Measurements from ENCODE around the gene NTHL1. TPM values are rescaled to one million over a fixed set of nuclear protein-coding genes. Genes with fewer than 3 reads are reported as not detected.
A peak's percentile ranks its signal among the peaks of the same experiment; 100 is the strongest.

NTHL1 gene
- total and polyA plus RNA-seq, 2 donors (not counting 3 experiments of a cell fraction or from before 2014, with no cell fraction given), result 39.8 to 65.8 TPM

DNA sequence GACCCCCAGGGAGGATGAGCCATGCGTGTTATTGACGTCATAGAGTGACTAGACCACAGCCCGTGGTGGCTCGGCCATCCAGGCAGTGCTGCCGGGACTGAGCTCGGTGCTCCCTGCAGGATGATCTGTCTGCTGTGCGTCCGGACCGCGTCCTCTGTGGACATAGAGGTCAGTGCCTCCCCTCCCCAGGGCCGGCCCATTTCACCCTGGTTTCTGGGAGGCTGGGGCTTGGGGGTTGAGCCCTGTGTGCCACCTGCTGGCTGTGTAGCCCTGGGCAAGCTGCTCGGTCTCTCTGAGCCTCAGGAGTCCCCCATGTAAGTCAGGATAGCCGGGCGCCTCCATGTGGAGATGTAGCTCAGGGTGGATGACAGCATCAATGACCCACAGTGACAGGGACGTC, 8.4 kb upstream of the NTHL1 start:
- H3K9ac ChIP-seq (replicated peaks; ENCODE audit: extremely low read depth, insufficient read depth, low read length), result no peak overlapping the region
- TF ChIP-seq FOS (IDR thresholded peaks at IDR 0.05; ENCODE audit: borderline replicate concordance, insufficient read depth, low read length), result no peak
- TF ChIP-seq, protein P1, sequence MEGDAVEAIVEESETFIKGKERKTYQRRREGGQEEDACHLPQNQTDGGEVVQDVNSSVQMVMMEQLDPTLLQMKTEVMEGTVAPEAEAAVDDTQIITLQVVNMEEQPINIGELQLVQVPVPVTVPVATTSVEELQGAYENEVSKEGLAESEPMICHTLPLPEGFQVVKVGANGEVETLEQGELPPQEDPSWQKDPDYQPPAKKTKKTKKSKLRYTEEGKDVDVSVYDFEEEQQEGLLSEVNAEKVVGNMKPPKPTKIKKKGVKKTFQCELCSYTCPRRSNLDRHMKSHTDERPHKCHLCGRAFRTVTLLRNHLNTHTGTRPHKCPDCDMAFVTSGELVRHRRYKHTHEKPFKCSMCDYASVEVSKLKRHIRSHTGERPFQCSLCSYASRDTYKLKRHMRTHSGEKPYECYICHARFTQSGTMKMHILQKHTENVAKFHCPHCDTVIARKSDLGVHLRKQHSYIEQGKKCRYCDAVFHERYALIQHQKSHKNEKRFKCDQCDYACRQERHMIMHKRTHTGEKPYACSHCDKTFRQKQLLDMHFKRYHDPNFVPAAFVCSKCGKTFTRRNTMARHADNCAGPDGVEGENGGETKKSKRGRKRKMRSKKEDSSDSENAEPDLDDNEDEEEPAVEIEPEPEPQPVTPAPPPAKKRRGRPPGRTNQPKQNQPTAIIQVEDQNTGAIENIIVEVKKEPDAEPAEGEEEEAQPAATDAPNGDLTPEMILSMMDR (IDR thresholded peaks at IDR 0.05; ENCODE audit: extremely low read depth in 1 of 2, insufficient read depth in 1 of 2, low read depth in 1 of 2, low read length in 2 of 2), result peak in 1 of 2 donors; percentile 40
- ChIA-PET POLR2A (no interaction called here), CTCF (interaction anchor here (0.6 to 3.1 kb wide), 11 partner anchors 8 to 195 kb away, joined by 3 to 93 read pairs (median 4); partner anchors contain the start of genes ECI1, NTHL1 and TSC2)
- no peak overlapping the region for H3K27ac ChIP-seq (ENCODE audit: insufficient read depth, low read depth, low read length)
- no peaks in the 10 kb centered on the region for H3K27me3 ChIP-seq (ENCODE audit: control insufficient read depth in 2 of 2, insufficient read depth in 2 of 2, low read length in 2 of 2)
- no peaks in the 10 kb centered on the region for H3K4me1 ChIP-seq (ENCODE audit: control insufficient read depth, extremely low read depth, insufficient read depth, low read length)
- peak; percentile 48 for FAIRE-seq
- H3K9me1 ChIP-seq (replicated peaks; ENCODE audit: control insufficient read depth, extremely low read depth, insufficient read depth, low read length), result no peaks in the 10 kb centered on the region
- dilution Hi-C loops (cut with MboI; ENCODE audit: extremely low pct_ligation_motif_present, low sequenced_read_pairs) (no loop called here), intact Hi-C loops (cut with micrococcal nuclease) (loop anchor here (2.0 kb wide), 1 partner anchor 33 kb away; no protein-coding TSS in a partner anchor)
- H4K20me1 ChIP-seq (replicated peaks; ENCODE audit: control insufficient read depth, extremely low read depth, insufficient read depth, low read length), result no peaks in the 10 kb centered on the region
- DNase-seq (ENCODE audit: low read depth, low spot score), result no peak
- BruUV-seq (replicated peaks), result no TSS peak
- no peak overlapping the region for H3K4me3 ChIP-seq (replicated peaks in 1 of 3; ENCODE audit: insufficient read depth in 1 of 3, low read depth in 1 of 3, low read length in 3 of 3)
- H3K4me2 ChIP-seq (ENCODE audit: insufficient read depth, low read length), result no peak overlapping the region
- H3K9me3 ChIP-seq (replicated peaks; ENCODE audit: control insufficient read depth, insufficient read depth, low read length), result no peaks in the 10 kb centered on the region
- H3K79me2 ChIP-seq (ENCODE audit: control insufficient read depth, insufficient read depth, low read length), result no peaks in the 10 kb centered on the region
- no peak overlapping the region for H2AFZ ChIP-seq (ENCODE audit: low read depth, low read length)
- H3K36me3 ChIP-seq (ENCODE audit: control insufficient read depth in 2 of 2, extremely low read depth in 1 of 2, insufficient read depth in 2 of 2, low read length in 2 of 2), result peaks cover 5 to 49% of the 10 kb centered on the region in 2 experiments

DNA sequence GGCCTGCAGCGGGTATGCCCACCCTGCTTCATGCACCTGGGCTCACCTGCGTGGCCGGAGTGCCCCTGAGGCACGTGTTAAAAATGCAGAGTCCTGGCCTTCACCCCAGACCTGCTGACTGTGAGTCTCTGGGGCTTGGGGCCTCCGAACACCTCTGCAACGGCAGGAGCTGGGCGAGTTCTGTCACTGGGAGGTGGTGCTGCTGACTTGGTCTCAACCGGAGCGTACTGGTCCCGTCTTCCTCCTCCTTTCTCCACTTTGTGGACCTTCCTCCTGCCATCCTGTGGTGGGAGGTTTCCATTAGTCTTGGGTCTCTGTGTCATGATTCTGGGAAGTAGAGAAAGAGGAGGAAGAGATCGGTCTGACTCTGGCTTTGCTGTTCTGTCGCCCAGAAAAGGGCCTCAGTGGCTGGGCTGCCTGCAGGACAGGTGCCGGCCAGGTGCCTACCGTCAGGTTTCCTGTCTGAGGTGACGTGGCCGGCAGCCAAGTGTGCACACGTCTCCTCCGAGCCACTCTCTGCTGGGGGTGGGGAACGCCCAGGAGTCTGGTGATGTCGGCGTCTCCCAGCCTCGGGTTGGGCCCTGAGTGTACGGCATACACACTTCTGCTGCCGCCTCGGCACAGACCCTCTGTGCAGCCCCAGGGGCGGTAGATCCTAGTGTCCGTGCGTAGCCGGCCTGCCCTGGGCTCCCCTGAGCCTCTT, 7.1 kb upstream of the NTHL1 start:
- no peak for DNase-seq (ENCODE audit: low read depth, low spot score)
- no peak overlapping the region for H2AFZ ChIP-seq (ENCODE audit: low read depth, low read length)
- peaks cover 5 to 42% of the 10 kb centered on the region in 2 experiments for H3K36me3 ChIP-seq (ENCODE audit: control insufficient read depth in 2 of 2, extremely low read depth in 1 of 2, insufficient read depth in 2 of 2, low read length in 2 of 2)
- no peaks in the 10 kb centered on the region for H3K9me3 ChIP-seq (replicated peaks; ENCODE audit: control insufficient read depth, insufficient read depth, low read length)
- no peak overlapping the region for H3K4me2 ChIP-seq (ENCODE audit: insufficient read depth, low read length)
- no peak overlapping the region for H3K27ac ChIP-seq (ENCODE audit: insufficient read depth, low read depth, low read length)
- no peaks in the 10 kb centered on the region for H3K9me1 ChIP-seq (replicated peaks; ENCODE audit: control insufficient read depth, extremely low read depth, insufficient read depth, low read length)
- TF ChIP-seq POLR2AphosphoS5 (IDR thresholded peaks at IDR 0.05; ENCODE audit: insufficient read depth, low read depth, low read length) (no peak), MYC (IDR thresholded peaks at IDR 0.05; ENCODE audit: low read depth, low read length) (no peak), FOS (IDR thresholded peaks at IDR 0.05; ENCODE audit: borderline replicate concordance, insufficient read depth, low read length) (no peak), JUN (IDR thresholded peaks at IDR 0.05; ENCODE audit: borderline replicate concordance, insufficient read depth, insufficient read length, low read depth) (no peak), POLR2A (IDR thresholded peaks at IDR 0.05; ENCODE audit: low read depth, low read length) (no peak), GATA2 (IDR thresholded peaks at IDR 0.05; ENCODE audit: insufficient read depth, insufficient read length, low read depth, low read length) (no peak), EZH2 (IDR thresholded peaks at IDR 0.05; ENCODE audit: borderline replicate concordance, low read depth, low read length, severe bottlenecking) (no peak)
- TF ChIP-seq, protein P1 (IDR thresholded peaks at IDR 0.05; ENCODE audit: extremely low read depth in 1 of 2, insufficient read depth in 1 of 2, low read depth in 1 of 2, low read length in 2 of 2), result no peak
- TF ChIP-seq, protein P2, sequence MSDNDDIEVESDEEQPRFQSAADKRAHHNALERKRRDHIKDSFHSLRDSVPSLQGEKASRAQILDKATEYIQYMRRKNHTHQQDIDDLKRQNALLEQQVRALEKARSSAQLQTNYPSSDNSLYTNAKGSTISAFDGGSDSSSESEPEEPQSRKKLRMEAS (IDR thresholded peaks at IDR 0.05; ENCODE audit: insufficient read depth, insufficient read length), result no peak
- no peak overlapping the region for H3K9ac ChIP-seq (replicated peaks; ENCODE audit: extremely low read depth, insufficient read depth, low read length)
- BruUV-seq (replicated peaks), result no TSS peak
- H3K27me3 ChIP-seq (ENCODE audit: control insufficient read depth in 2 of 2, insufficient read depth in 2 of 2, low read length in 2 of 2), result no peaks in the 10 kb centered on the region
- dilution Hi-C loops (cut with MboI; ENCODE audit: extremely low pct_ligation_motif_present, low sequenced_read_pairs) (no loop called here), intact Hi-C loops (cut with micrococcal nuclease) (no loop called here)
- CTCF ChIA-PET, result interaction anchor here (3.1 kb wide), 1 partner anchor 32 kb away, joined by 93 read pairs; no protein-coding TSS in a partner anchor
- H4K20me1 ChIP-seq (replicated peaks; ENCODE audit: control insufficient read depth, extremely low read depth, insufficient read depth, low read length), result no peaks in the 10 kb centered on the region
- H3K4me3 ChIP-seq (replicated peaks in 1 of 3; ENCODE audit: insufficient read depth in 1 of 3, low read depth in 1 of 3, low read length in 3 of 3), result no peak overlapping the region
- no peak for FAIRE-seq
- H3K79me2 ChIP-seq (ENCODE audit: control insufficient read depth, insufficient read depth, low read length), result no peaks in the 10 kb centered on the region
- no peaks in the 10 kb centered on the region for H3K4me1 ChIP-seq (ENCODE audit: control insufficient read depth, extremely low read depth, insufficient read depth, low read length)
- POLR2A ChIA-PET, result no interaction called here

Data from endothelial cell of umbilical vein (primary cell).